ENCODE data around the gene STOML2.

STOML2 gene

DNA sequence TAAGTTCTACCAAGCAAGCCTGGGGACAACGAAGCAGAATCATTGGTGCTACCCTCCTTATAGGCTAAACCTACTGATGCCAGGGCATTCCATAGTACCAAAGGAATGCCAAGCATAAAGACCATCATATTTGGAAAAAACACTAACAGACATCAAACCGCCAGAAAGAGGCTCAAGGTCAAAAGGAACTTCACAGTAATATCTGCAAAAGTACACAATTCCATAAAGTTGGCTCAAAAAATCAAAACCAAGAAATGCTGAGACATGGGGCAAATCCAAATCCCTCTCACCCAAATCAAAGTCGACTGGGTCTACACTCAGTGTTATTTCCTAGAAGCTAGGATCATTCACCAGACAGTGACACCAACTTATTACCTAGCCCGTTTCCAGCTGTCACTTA, 33.9 kb downstream of the STOML2 start:
- Histone ChIP-seq H3K4me1 (ENCODE audit: low read length) (peaks cover 27% of the 10 kb centered on the region), H3K27me3 (replicated peaks; ENCODE audit: insufficient read depth, low read length) (no peaks in the 10 kb centered on the region), H3K27ac (ENCODE audit: low read length) (peak overlapping the region; percentile 98; the same call in 1 of the 2 replicates), H3K9ac (ENCODE audit: low read length) (peak overlapping the region; percentile 99; the same call in 1 of the 2 replicates), H4K20me1 (ENCODE audit: insufficient read depth, low read length) (peaks cover 42% of the 10 kb centered on the region), H3K79me2 (ENCODE audit: low read length) (peaks cover 82% of the 10 kb centered on the region), H3K4me2 (ENCODE audit: low read depth, low read length) (peak overlapping the region; percentile 97), H3K9me2 (replicated peaks; ENCODE audit: insufficient read depth, low read length) (no peaks in the 10 kb centered on the region), H3K9me3 (replicated peaks; ENCODE audit: insufficient read depth, low read length) (no peaks in the 10 kb centered on the region), H3K4me3 (ENCODE audit: low read length) (peak overlapping the region; percentile 83), H3F3A (ENCODE audit: insufficient read depth, low read length) (peaks cover 61% of the 10 kb centered on the region), H3K36me3 (replicated peaks; ENCODE audit: insufficient read depth, low read length) (peaks cover 28% of the 10 kb centered on the region), H2AFZ (ENCODE audit: low read length) (no peak overlapping the region)
- TF ChIP-seq EZH2 (optimal IDR thresholded peaks at IDR 0.05; ENCODE audit: low read depth, low read length): no peak
- TF ChIP-seq EZH2phosphoT487 (IDR thresholded peaks at IDR 0.05; ENCODE audit: low read length): no peak
- TF ChIP-seq, protein P1, sequence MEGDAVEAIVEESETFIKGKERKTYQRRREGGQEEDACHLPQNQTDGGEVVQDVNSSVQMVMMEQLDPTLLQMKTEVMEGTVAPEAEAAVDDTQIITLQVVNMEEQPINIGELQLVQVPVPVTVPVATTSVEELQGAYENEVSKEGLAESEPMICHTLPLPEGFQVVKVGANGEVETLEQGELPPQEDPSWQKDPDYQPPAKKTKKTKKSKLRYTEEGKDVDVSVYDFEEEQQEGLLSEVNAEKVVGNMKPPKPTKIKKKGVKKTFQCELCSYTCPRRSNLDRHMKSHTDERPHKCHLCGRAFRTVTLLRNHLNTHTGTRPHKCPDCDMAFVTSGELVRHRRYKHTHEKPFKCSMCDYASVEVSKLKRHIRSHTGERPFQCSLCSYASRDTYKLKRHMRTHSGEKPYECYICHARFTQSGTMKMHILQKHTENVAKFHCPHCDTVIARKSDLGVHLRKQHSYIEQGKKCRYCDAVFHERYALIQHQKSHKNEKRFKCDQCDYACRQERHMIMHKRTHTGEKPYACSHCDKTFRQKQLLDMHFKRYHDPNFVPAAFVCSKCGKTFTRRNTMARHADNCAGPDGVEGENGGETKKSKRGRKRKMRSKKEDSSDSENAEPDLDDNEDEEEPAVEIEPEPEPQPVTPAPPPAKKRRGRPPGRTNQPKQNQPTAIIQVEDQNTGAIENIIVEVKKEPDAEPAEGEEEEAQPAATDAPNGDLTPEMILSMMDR (IDR thresholded peaks at IDR 0.05; ENCODE audit: low read length): no peak
- DNase-seq: no peak

GRCh38 chr9:35067056-35067455, 35.9 kb downstream of the STOML2 start:
- Histone ChIP-seq H3K9me3 (replicated peaks; ENCODE audit: insufficient read depth, low read length) (no peaks in the 10 kb centered on the region), H3K9me2 (replicated peaks; ENCODE audit: insufficient read depth, low read length) (no peaks in the 10 kb centered on the region), H3K4me2 (ENCODE audit: low read depth, low read length) (peak overlapping the region; percentile 97), H3K4me1 (ENCODE audit: low read length) (peaks cover 27% of the 10 kb centered on the region), H3K27ac (ENCODE audit: low read length) (peak overlapping the region; percentile 98), H3K9ac (ENCODE audit: low read length) (peak overlapping the region; percentile 15; the same call in 1 of the 2 replicates), H4K20me1 (ENCODE audit: insufficient read depth, low read length) (peaks cover 48% of the 10 kb centered on the region), H3F3A (ENCODE audit: insufficient read depth, low read length) (peaks cover 55% of the 10 kb centered on the region), H3K27me3 (replicated peaks; ENCODE audit: insufficient read depth, low read length) (no peaks in the 10 kb centered on the region), H3K4me3 (ENCODE audit: low read length) (no peak overlapping the region), H3K36me3 (replicated peaks; ENCODE audit: insufficient read depth, low read length) (peaks cover 48% of the 10 kb centered on the region), H2AFZ (ENCODE audit: low read length) (no peak overlapping the region), H3K79me2 (ENCODE audit: low read length) (peaks cover 99% of the 10 kb centered on the region)
- no peak for TF ChIP-seq EZH2 (optimal IDR thresholded peaks at IDR 0.05; ENCODE audit: low read depth, low read length)
- peak; percentile 81 for DNase-seq

GRCh38 chr9:35060548-35061207, 42.3 kb downstream of the STOML2 start:
- peaks cover 32% of the 10 kb centered on the region for H3F3A ChIP-seq (ENCODE audit: insufficient read depth, low read length)
- no peaks in the 10 kb centered on the region for H3K4me1 ChIP-seq (ENCODE audit: low read length)
- H2AFZ ChIP-seq (ENCODE audit: low read length): no peak overlapping the region
- H3K4me3 ChIP-seq (ENCODE audit: low read length): no peak overlapping the region
- H3K9ac ChIP-seq (ENCODE audit: low read length): no peak overlapping the region
- no peaks in the 10 kb centered on the region for H3K27me3 ChIP-seq (replicated peaks; ENCODE audit: insufficient read depth, low read length)
- TF ChIP-seq, protein P1 (IDR thresholded peaks at IDR 0.05; ENCODE audit: low read length): no peak
- no peak for TF ChIP-seq EZH2 (optimal IDR thresholded peaks at IDR 0.05; ENCODE audit: low read depth, low read length)
- TF ChIP-seq EZH2phosphoT487 (IDR thresholded peaks at IDR 0.05; ENCODE audit: low read length): no peak
- peaks cover 88% of the 10 kb centered on the region for H3K79me2 ChIP-seq (ENCODE audit: low read length)
- no peak overlapping the region for H3K27ac ChIP-seq (ENCODE audit: low read length)
- H3K9me3 ChIP-seq (replicated peaks; ENCODE audit: insufficient read depth, low read length): no peaks in the 10 kb centered on the region
- H3K4me2 ChIP-seq (ENCODE audit: low read depth, low read length): no peak overlapping the region
- peaks cover 83% of the 10 kb centered on the region for H3K36me3 ChIP-seq (replicated peaks; ENCODE audit: insufficient read depth, low read length)
- H3K9me2 ChIP-seq (replicated peaks; ENCODE audit: insufficient read depth, low read length): no peaks in the 10 kb centered on the region
- peaks cover 23% of the 10 kb centered on the region for H4K20me1 ChIP-seq (ENCODE audit: insufficient read depth, low read length)
- no peak for DNase-seq

DNA sequence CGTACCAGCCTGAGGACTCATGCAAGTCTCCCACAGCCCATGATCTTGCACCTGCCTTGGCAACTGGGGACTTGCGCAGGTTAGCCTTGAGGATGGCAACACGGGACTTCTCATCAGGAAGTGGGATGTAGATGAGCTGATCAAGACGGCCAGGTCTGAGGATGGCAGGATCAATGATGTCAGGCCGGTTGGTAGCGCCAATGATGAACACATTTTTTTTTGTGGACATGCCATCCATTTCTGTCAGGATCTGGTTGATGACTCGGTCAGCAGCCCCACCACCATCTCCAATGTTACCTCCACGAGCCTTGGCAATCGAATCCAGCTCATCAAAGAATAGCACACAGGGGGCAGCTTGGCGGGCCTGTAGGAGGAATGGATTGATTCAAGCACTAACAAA, 43.5 kb downstream of the STOML2 start:
- no peak for DNase-seq
- Histone ChIP-seq H3K4me3 (ENCODE audit: low read length) (no peak overlapping the region), H3K79me2 (ENCODE audit: low read length) (peaks cover 76% of the 10 kb centered on the region), H4K20me1 (ENCODE audit: insufficient read depth, low read length) (peaks cover 17% of the 10 kb centered on the region; the same call in 1 of the 2 replicates), H3K27ac (ENCODE audit: low read length) (no peak overlapping the region), H3K9me2 (replicated peaks; ENCODE audit: insufficient read depth, low read length) (no peaks in the 10 kb centered on the region), H3K36me3 (replicated peaks; ENCODE audit: insufficient read depth, low read length) (peaks cover 73% of the 10 kb centered on the region), H3K4me2 (ENCODE audit: low read depth, low read length) (no peak overlapping the region), H2AFZ (ENCODE audit: low read length) (no peak overlapping the region), H3K9me3 (replicated peaks; ENCODE audit: insufficient read depth, low read length) (no peaks in the 10 kb centered on the region), H3K9ac (ENCODE audit: low read length) (no peak overlapping the region), H3F3A (ENCODE audit: insufficient read depth, low read length) (peaks cover 38% of the 10 kb centered on the region), H3K4me1 (ENCODE audit: low read length) (no peaks in the 10 kb centered on the region), H3K27me3 (replicated peaks; ENCODE audit: insufficient read depth, low read length) (no peaks in the 10 kb centered on the region)
- no peak for TF ChIP-seq EZH2phosphoT487 (IDR thresholded peaks at IDR 0.05; ENCODE audit: low read length)
- no peak for TF ChIP-seq EZH2 (optimal IDR thresholded peaks at IDR 0.05; ENCODE audit: low read depth, low read length)
- TF ChIP-seq, protein P1 (IDR thresholded peaks at IDR 0.05; ENCODE audit: low read length): no peak
